OCI-LY7 (cell line): Measurements from ENCODE around the gene ACTL8. TPM values are rescaled to one million over a fixed set of nuclear protein-coding genes. Genes with fewer than 3 reads are reported as not detected.
A peak's percentile ranks its signal among the peaks of the same experiment; 100 is the strongest.

ENCODE experiments used
- Bru-seq: library from RNA; stranded (reverse); fragments of 400-500 nt; gene quantifications from one replicate; lab custom pipeline; 2021; lab: Mats Ljungman, UMichigan
- BruChase-seq, 2 experiments: library from RNA; stranded (reverse); fragments of 400-500 nt; gene quantifications; one replicate each; lab custom pipeline; 2021; lab: Mats Ljungman, UMichigan
- BruUV-seq: library from RNA; stranded (reverse); fragments of 400-500 nt; replicated peaks from 2 replicates; lab custom pipeline; 2021; lab: Mats Ljungman, UMichigan
- CTCF ChIA-PET: fragments of 300-600 bp; sonication (Branson Sonifier 250); formaldehyde crosslinking; loops from one replicate; lab custom pipeline; 2022; ENCODE audit warnings: antibody characterized with exemption; ENCODE audit not compliant: unreplicated experiment; lab: Charles Lee
- POLR2A ChIA-PET: fragments of 300-600 bp; sonication (Branson Sonifier 250); formaldehyde crosslinking; loops from one replicate; lab custom pipeline; 2022; ENCODE audit warnings: antibody characterized with exemption; lab: Charles Lee
- DNase-seq: peaks from one replicate; pipeline ENCODE4 v3.0.0-alpha.2; 2015; ENCODE audit warnings: low spot score
- H2AFZ ChIP-seq: fragments of 200-600 bp; sonication (generic), shearing (Covaris generic); 2 replicates; pipeline ENCODE4 v1.6.1; 2014; ENCODE audit warnings: mild to moderate bottlenecking, antibody characterized with exemption, low read length, moderate library complexity
- H3K27ac ChIP-seq: fragments of 200-600 bp; sonication (generic); 2 replicates; pipeline ENCODE4 v1.5.1; 2014; ENCODE audit warnings: mixed run types, low read depth, mild to moderate bottlenecking, moderate library complexity, low read length, inconsistent platforms; ENCODE audit not compliant: poor library complexity, severe bottlenecking
- H3K36me3 ChIP-seq: fragments of 200-600 bp; sonication (generic); 2 replicates; pipeline ENCODE4 v1.6.1; 2014; ENCODE audit warnings: mild to moderate bottlenecking, antibody characterized with exemption, low read length, moderate library complexity, mixed read lengths; ENCODE audit not compliant: insufficient read depth
- H3K4me1 ChIP-seq: fragments of 200-600 bp; sonication (generic); 2 replicates; pipeline ENCODE4 v1.5.1; 2014; ENCODE audit warnings: mild to moderate bottlenecking, low read length; ENCODE audit not compliant: insufficient read depth, poor library complexity, severe bottlenecking
- H3K4me2 ChIP-seq: fragments of 200-600 bp; sonication (generic); 2 replicates; pipeline ENCODE4 v1.6.1; 2014; ENCODE audit warnings: mild to moderate bottlenecking, low read length
- H3K4me3 ChIP-seq: fragments of 200-600 bp; sonication (generic); 2 replicates; pipeline ENCODE4 v1.5.1; 2014; ENCODE audit warnings: mild to moderate bottlenecking, low read depth, low read length; ENCODE audit not compliant: poor library complexity, severe bottlenecking
- H3K79me2 ChIP-seq: fragments of 200-600 bp; sonication (generic); 2 replicates; pipeline ENCODE4 v1.6.1; 2016; ENCODE audit warnings: low read depth, mild to moderate bottlenecking, low read length, moderate library complexity, mixed read lengths; ENCODE audit not compliant: insufficient read depth
- H3K9me2 ChIP-seq: fragments of 200-600 bp; sonication (generic); 2 replicates; pipeline ENCODE4 v1.6.1; 2016; ENCODE audit warnings: mild to moderate bottlenecking, low read length, mixed read lengths; ENCODE audit not compliant: insufficient read depth
- H3K9me3 ChIP-seq: fragments of 200-600 bp; sonication (generic); 2 replicates; pipeline ENCODE4 v1.6.1; 2014; ENCODE audit warnings: mild to moderate bottlenecking, mixed run types, low read length, mixed read lengths
- H4K20me1 ChIP-seq: fragments of 200-600 bp; sonication (generic); 2 replicates; pipeline ENCODE4 v1.6.1; 2014; ENCODE audit warnings: mild to moderate bottlenecking, antibody characterized with exemption, low read length, moderate library complexity, mixed read lengths; ENCODE audit not compliant: insufficient read depth
- CTCF ChIP-seq: fragments of 200-600 bp; sonication (generic); conservative IDR thresholded peaks from 2 replicates; pipeline ENCODE4 v1.5.1; 2014; ENCODE audit warnings: mild to moderate bottlenecking, antibody characterized with exemption, low read length, moderate library complexity, mixed read lengths
- EZH2phosphoT487 ChIP-seq: fragments of 200-600 bp; sonication (generic); IDR thresholded peaks from 2 replicates; pipeline ENCODE4 v1.6.1; 2018; ENCODE audit warnings: low read depth, borderline replicate concordance, mild to moderate bottlenecking, mixed run types, antibody characterized with exemption, low read length, moderate library complexity, mixed read lengths
- intact Hi-C: fragments of 100-400 bp; cut with micrococcal nuclease; formaldehyde crosslinking; loops from one replicate; pipeline ENCODE4 v1.10.0; 2022; ENCODE audit not compliant: unreplicated experiment
- long read RNA-seq: library from polyadenylated mRNA; stranded (forward); transcript quantifications from one replicate; pipeline ENCODE4 v2.0.0, GENCODE V29; 2022
- total RNA-seq, 2 experiments: library from RNA; depleted of rRNA in 1 of 2; stranded (reverse); fragments of >200 nt in 1 of 2; shearing (Covaris generic) in 1 of 2; gene quantifications; 2 replicates each; pipeline ENCODE4 v1.2.3, GENCODE V29; 2014 to 2022

ACTL8 gene
- total RNA-seq (2014; rRNA removed; shearing (Covaris generic)) (not detected in 2 replicates), total RNA-seq (2022) (not detected in 2 replicates), Bru-seq, nascent RNA (percentile 11 among the genes with signal in this experiment), BruChase-seq, experiment 1, labeled RNA remaining after a 6-hour chase (not detected), BruChase-seq, experiment 2, labeled RNA remaining after a 2-hour chase (percentile 8 among the genes with signal in this experiment)
- long read RNA-seq: 0 reads

GRCh38 chr1:17755120-17755519 is at the start of gene ACTL8:
TSS of gene ACTL8 (plus strand) at chr1:17755333. CDS start at chr1:17823009, 67,676 bp downstream.
- no peaks in the 10 kb centered on the region for H3K79me2 ChIP-seq
- no peak for TF ChIP-seq EZH2phosphoT487
- peak; percentile 70 for TF ChIP-seq CTCF
- H3K4me3 ChIP-seq: no peak within 1 kb of the TSS
- H2AFZ ChIP-seq: no peak within 1 kb of the TSS
- POLR2A ChIA-PET: no interaction called here
- intact Hi-C loops: no loop called here
- H3K4me1 ChIP-seq: no peaks in the 10 kb centered on the region
- H3K9me2 ChIP-seq: no peaks in the 10 kb centered on the region
- CTCF ChIA-PET: no interaction called here
- peaks cover 38% of the 10 kb centered on the region for H3K9me3 ChIP-seq
- H3K4me2 ChIP-seq: no peak within 1 kb of the TSS
- peak; percentile 6 for DNase-seq
- no peak within 1 kb of the TSS for H3K27ac ChIP-seq
- no TSS peak for BruUV-seq
- H4K20me1 ChIP-seq: no peaks in the 10 kb centered on the region
- H3K36me3 ChIP-seq: no peaks in the 10 kb centered on the region

GRCh38 chr1:17706445-17706844 is 48.7 kb upstream of the ACTL8 start:
- CTCF ChIA-PET: no interaction called here
- no peak overlapping the region for H2AFZ ChIP-seq
- H3K36me3 ChIP-seq: no peaks in the 10 kb centered on the region
- no peaks in the 10 kb centered on the region for H3K9me3 ChIP-seq
- no peaks in the 10 kb centered on the region for H3K9me2 ChIP-seq
- no TSS peak for BruUV-seq
- POLR2A ChIA-PET: no interaction called here
- no peaks in the 10 kb centered on the region for H4K20me1 ChIP-seq
- no peak overlapping the region for H3K4me2 ChIP-seq
- H3K4me1 ChIP-seq: no peaks in the 10 kb centered on the region
- no peak overlapping the region for H3K27ac ChIP-seq
- H3K4me3 ChIP-seq: no peak overlapping the region
- no peaks in the 10 kb centered on the region for H3K79me2 ChIP-seq
- DNase-seq: no peak
- intact Hi-C loops: no loop called here
- TF ChIP-seq CTCF (no peak), EZH2phosphoT487 (no peak)

- Histone ChIP-seq H3K79me2 (no peaks in the 10 kb centered on the region), H3K27ac (no peak overlapping the region), H3K9me2 (no peaks in the 10 kb centered on the region), H4K20me1 (no peaks in the 10 kb centered on the region), H3K4me2 (no peak overlapping the region), H3K4me1 (no peaks in the 10 kb centered on the region), H3K36me3 (no peaks in the 10 kb centered on the region), H3K9me3 (no peaks in the 10 kb centered on the region), H3K4me3 (no peak overlapping the region), H2AFZ (no peak overlapping the region)
- intact Hi-C loops: no loop called here
- TF ChIP-seq EZH2phosphoT487 (no peak), CTCF (no peak)
- DNase-seq: no peak
- no TSS peak for BruUV-seq
- CTCF ChIA-PET: no interaction called here
- POLR2A ChIA-PET: interaction anchor here (0.9 kb wide), 1 partner anchor 577 kb away, joined by 4 read pairs; no protein-coding TSS in a partner anchor
Observed at GRCh38 chr1:17709981-17710380, 45.2 kb upstream of the ACTL8 start.
